Activated naive CD8-positive, alpha-beta T cell treated with anti-CD3 and anti-CD28 coated beads, Interleukin-2, amount 50 U/mL, for 24 hours (primary cell): ENCODE measurements around the gene MARCHF7.
"Not testable (repeated sequence)": the region's sequence is repeated elsewhere in the genome, so short reads cannot be mapped to it uniquely, and the experiment has no call there.

Source experiments
- ATAC-seq: fragments of 150-1000 bp; cut with Tn5 transposase; one replicate; pipeline ENCODE4 v1.10.0; 2021
- DNase-seq: peaks from one replicate; pipeline ENCODE4 v3.0.0; 2021
- H3K27ac Mint-ChIP-seq: one replicate; pipeline ENCODE4 v1.8.0; 2021; ENCODE audit warnings: mild to moderate bottlenecking, mixed read lengths
- H3K27me3 Mint-ChIP-seq: one replicate; pipeline ENCODE4 v1.8.0; 2021; ENCODE audit warnings: mixed read lengths
- H3K36me3 Mint-ChIP-seq: one replicate; pipeline ENCODE4 v1.8.0; 2021; ENCODE audit warnings: low read depth, mixed read lengths
- H3K4me1 Mint-ChIP-seq: one replicate; pipeline ENCODE4 v1.8.0; 2021; ENCODE audit warnings: mixed read lengths
- H3K4me3 Mint-ChIP-seq: one replicate; pipeline ENCODE4 v1.8.0; 2021; ENCODE audit warnings: mild to moderate bottlenecking, moderate library complexity, mixed read lengths
- H3K9me3 Mint-ChIP-seq: one replicate; pipeline ENCODE4 v1.8.0; 2021; ENCODE audit warnings: mixed read lengths

The MARCHF7 gene

GRCh38 chr2:159737292-159737916 is 25.1 kb downstream of the MARCHF7 start:
- H3K27ac Mint-ChIP-seq = no peak overlapping the region
- peaks cover 66% of the 10 kb centered on the region for H3K36me3 Mint-ChIP-seq
- no peak for DNase-seq
- no peaks in the 10 kb centered on the region for H3K27me3 Mint-ChIP-seq
- H3K4me3 Mint-ChIP-seq = no peak overlapping the region
- no peak for ATAC-seq
- no peaks in the 10 kb centered on the region for H3K9me3 Mint-ChIP-seq
- peaks cover 30% of the 10 kb centered on the region for H3K4me1 Mint-ChIP-seq

- no peaks in the 10 kb centered on the region for H3K9me3 Mint-ChIP-seq
- peaks cover 67% of the 10 kb centered on the region for H3K36me3 Mint-ChIP-seq
- ATAC-seq = no peak
- H3K4me3 Mint-ChIP-seq = no peak overlapping the region
- peaks cover 27% of the 10 kb centered on the region for H3K4me1 Mint-ChIP-seq
- DNase-seq = no peak
- H3K27ac Mint-ChIP-seq = no peak overlapping the region
- H3K27me3 Mint-ChIP-seq = no peaks in the 10 kb centered on the region
These were observed 25.6 kb downstream of the MARCHF7 start for GRCh38 chr2:159737917-159738296.

- H3K27me3 Mint-ChIP-seq = no peaks in the 10 kb centered on the region
- H3K36me3 Mint-ChIP-seq = peaks cover 70% of the 10 kb centered on the region
- DNase-seq (no peak), ATAC-seq (no peak)
- H3K4me3 Mint-ChIP-seq = no peak overlapping the region
- no peaks in the 10 kb centered on the region for H3K9me3 Mint-ChIP-seq
- no peak overlapping the region for H3K27ac Mint-ChIP-seq
- peaks cover 26% of the 10 kb centered on the region for H3K4me1 Mint-ChIP-seq
These were observed 26.4 kb downstream of the MARCHF7 start for GRCh38 chr2:159738509-159739390.

- Mint-ChIP-seq H3K36me3 (peaks cover 66% of the 10 kb centered on the region), H3K9me3 (no peaks in the 10 kb centered on the region), H3K4me1 (peaks cover 9% of the 10 kb centered on the region), H3K27me3 (no peaks in the 10 kb centered on the region), H3K4me3 (no peak overlapping the region), H3K27ac (no peak overlapping the region)
- no peak for DNase-seq
- no peak for ATAC-seq
These were observed 30.5 kb downstream of the MARCHF7 start for GRCh38 chr2:159742846-159743245.

- no peak overlapping the region for H3K27ac Mint-ChIP-seq
- peaks cover 8% of the 10 kb centered on the region for H3K4me1 Mint-ChIP-seq
- no peak overlapping the region for H3K4me3 Mint-ChIP-seq
- H3K9me3 Mint-ChIP-seq = no peaks in the 10 kb centered on the region
- DNase-seq (no peak), ATAC-seq (no peak)
- H3K36me3 Mint-ChIP-seq = peaks cover 68% of the 10 kb centered on the region
- H3K27me3 Mint-ChIP-seq = no peaks in the 10 kb centered on the region
These were observed 32.1 kb downstream of the MARCHF7 start for GRCh38 chr2:159744363-159744762.

GRCh38 chr2:159745237-159745636 is 32.9 kb downstream of the MARCHF7 start:
- H3K27ac Mint-ChIP-seq, ATAC-seq: not testable (repeated sequence)
- H3K36me3 Mint-ChIP-seq = peaks cover 60% of the 10 kb centered on the region

GRCh38 chr2:159748089-159748488 is 35.8 kb downstream of the MARCHF7 start:
- H3K36me3 Mint-ChIP-seq = peaks cover 65% of the 10 kb centered on the region
- ATAC-seq = no peak
- H3K27me3 Mint-ChIP-seq = no peaks in the 10 kb centered on the region
- H3K9me3 Mint-ChIP-seq = no peaks in the 10 kb centered on the region
- no peak overlapping the region for H3K27ac Mint-ChIP-seq
- H3K4me1 Mint-ChIP-seq = peaks cover 11% of the 10 kb centered on the region
- no peak overlapping the region for H3K4me3 Mint-ChIP-seq
- no peak for DNase-seq

More at GRCh38 chr2:159745237-159745636, 32.9 kb downstream of the MARCHF7 start:
- not testable (repeated sequence) for H3K9me3 Mint-ChIP-seq, H3K4me1 Mint-ChIP-seq, H3K4me3 Mint-ChIP-seq, DNase-seq, H3K27me3 Mint-ChIP-seq

GRCh38 chr2:159750873-159751272 is 38.6 kb downstream of the MARCHF7 start:
- Mint-ChIP-seq H3K4me1 (peaks cover 11% of the 10 kb centered on the region), H3K36me3 (peaks cover 44% of the 10 kb centered on the region), H3K27me3 (no peaks in the 10 kb centered on the region), H3K9me3 (no peaks in the 10 kb centered on the region), H3K27ac (no peak overlapping the region), H3K4me3 (no peak overlapping the region)
- DNase-seq (no peak), ATAC-seq (no peak)

GRCh38 chr2:159753797-159754196 is 41.5 kb downstream of the MARCHF7 start:
- Mint-ChIP-seq H3K4me1 (peaks cover 6% of the 10 kb centered on the region), H3K4me3 (no peak overlapping the region), H3K9me3 (no peaks in the 10 kb centered on the region), H3K36me3 (peaks cover 40% of the 10 kb centered on the region), H3K27ac (no peak overlapping the region), H3K27me3 (no peaks in the 10 kb centered on the region)
- DNase-seq = no peak
- ATAC-seq = no peak

- no peak overlapping the region for H3K27ac Mint-ChIP-seq
- no peak for ATAC-seq
- H3K4me3 Mint-ChIP-seq = no peak overlapping the region
- DNase-seq = no peak
- no peaks in the 10 kb centered on the region for H3K27me3 Mint-ChIP-seq
- H3K9me3 Mint-ChIP-seq = no peaks in the 10 kb centered on the region
- peaks cover 52% of the 10 kb centered on the region for H3K36me3 Mint-ChIP-seq
- H3K4me1 Mint-ChIP-seq = peaks cover 6% of the 10 kb centered on the region
These were observed 42.7 kb downstream of the MARCHF7 start for GRCh38 chr2:159755014-159755413.

- H3K27me3 Mint-ChIP-seq = no peaks in the 10 kb centered on the region
- H3K36me3 Mint-ChIP-seq = peaks cover 58% of the 10 kb centered on the region
- H3K27ac Mint-ChIP-seq = no peak overlapping the region
- no peaks in the 10 kb centered on the region for H3K9me3 Mint-ChIP-seq
- ATAC-seq = peak; percentile 99
- no peak for DNase-seq
- peaks cover 6% of the 10 kb centered on the region for H3K4me1 Mint-ChIP-seq
- no peak overlapping the region for H3K4me3 Mint-ChIP-seq
These were observed 43.5 kb downstream of the MARCHF7 start for GRCh38 chr2:159755788-159756187.

- Mint-ChIP-seq H3K27ac (no peak overlapping the region), H3K27me3 (no peaks in the 10 kb centered on the region), H3K36me3 (peaks cover 51% of the 10 kb centered on the region), H3K4me1 (no peaks in the 10 kb centered on the region), H3K4me3 (no peak overlapping the region), H3K9me3 (no peaks in the 10 kb centered on the region)
- ATAC-seq (no peak), DNase-seq (no peak)
These were observed 45.9 kb downstream of the MARCHF7 start for GRCh38 chr2:159758239-159758638.

- Mint-ChIP-seq H3K36me3 (peaks cover 56% of the 10 kb centered on the region), H3K4me3 (no peak overlapping the region), H3K9me3 (no peaks in the 10 kb centered on the region), H3K27ac (no peak overlapping the region), H3K4me1 (no peaks in the 10 kb centered on the region), H3K27me3 (no peaks in the 10 kb centered on the region)
- ATAC-seq (no peak), DNase-seq (no peak)
These were observed 46.4 kb downstream of the MARCHF7 start for GRCh38 chr2:159758686-159759085.

GRCh38 chr2:159759577-159759976 is 47.3 kb downstream of the MARCHF7 start:
- ATAC-seq (no peak), DNase-seq (no peak)
- Mint-ChIP-seq H3K4me1 (no peaks in the 10 kb centered on the region), H3K27me3 (no peaks in the 10 kb centered on the region), H3K36me3 (peaks cover 59% of the 10 kb centered on the region), H3K4me3 (no peak overlapping the region), H3K9me3 (no peaks in the 10 kb centered on the region), H3K27ac (no peak overlapping the region)

GRCh38 chr2:159760326-159760725 is 48.0 kb downstream of the MARCHF7 start:
- H3K27me3 Mint-ChIP-seq = no peaks in the 10 kb centered on the region
- H3K4me1 Mint-ChIP-seq = no peaks in the 10 kb centered on the region
- no peak overlapping the region for H3K27ac Mint-ChIP-seq
- DNase-seq (no peak), ATAC-seq (no peak)
- no peak overlapping the region for H3K4me3 Mint-ChIP-seq
- H3K9me3 Mint-ChIP-seq = no peaks in the 10 kb centered on the region
- H3K36me3 Mint-ChIP-seq = peaks cover 59% of the 10 kb centered on the region
